ENCODE measurements around the gene TRIM33.

DNA sequence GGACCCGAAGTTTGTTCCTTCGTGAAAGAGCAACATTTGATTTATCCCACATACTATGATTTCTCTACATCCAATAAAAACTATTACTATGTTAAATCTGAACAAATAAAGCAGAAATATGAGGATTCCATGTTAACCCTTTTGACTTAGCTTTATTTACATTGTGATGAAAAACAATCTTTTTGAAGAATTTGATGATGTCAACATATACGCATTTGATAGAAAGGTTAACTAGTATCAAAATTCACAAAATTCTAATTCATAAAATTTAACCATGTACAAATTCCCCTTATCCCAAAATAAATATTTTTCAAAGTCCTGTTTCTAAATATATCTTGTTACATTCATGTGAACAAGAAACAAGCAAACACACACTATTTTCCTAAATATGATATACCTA is 74.2 kb downstream of the TRIM33 start:
- TF ChIP-seq, protein P1, sequence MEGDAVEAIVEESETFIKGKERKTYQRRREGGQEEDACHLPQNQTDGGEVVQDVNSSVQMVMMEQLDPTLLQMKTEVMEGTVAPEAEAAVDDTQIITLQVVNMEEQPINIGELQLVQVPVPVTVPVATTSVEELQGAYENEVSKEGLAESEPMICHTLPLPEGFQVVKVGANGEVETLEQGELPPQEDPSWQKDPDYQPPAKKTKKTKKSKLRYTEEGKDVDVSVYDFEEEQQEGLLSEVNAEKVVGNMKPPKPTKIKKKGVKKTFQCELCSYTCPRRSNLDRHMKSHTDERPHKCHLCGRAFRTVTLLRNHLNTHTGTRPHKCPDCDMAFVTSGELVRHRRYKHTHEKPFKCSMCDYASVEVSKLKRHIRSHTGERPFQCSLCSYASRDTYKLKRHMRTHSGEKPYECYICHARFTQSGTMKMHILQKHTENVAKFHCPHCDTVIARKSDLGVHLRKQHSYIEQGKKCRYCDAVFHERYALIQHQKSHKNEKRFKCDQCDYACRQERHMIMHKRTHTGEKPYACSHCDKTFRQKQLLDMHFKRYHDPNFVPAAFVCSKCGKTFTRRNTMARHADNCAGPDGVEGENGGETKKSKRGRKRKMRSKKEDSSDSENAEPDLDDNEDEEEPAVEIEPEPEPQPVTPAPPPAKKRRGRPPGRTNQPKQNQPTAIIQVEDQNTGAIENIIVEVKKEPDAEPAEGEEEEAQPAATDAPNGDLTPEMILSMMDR (IDR thresholded peaks at IDR 0.05): no peak
- TF ChIP-seq POLR2A (IDR thresholded peaks at IDR 0.05): no peak
